T47D (cell line): ENCODE data around the gene F12.
"Not testable (repeated sequence)": the region's sequence is repeated elsewhere in the genome, so short reads cannot be mapped to it uniquely, and the experiment has no call there.

ENCODE experiments used
- DNase-seq, 2 experiments: peaks; one replicate each; pipeline versions ENCODE4 v3.0.0 to v3.0.0-alpha.2; 2011 to 2012; ENCODE audit warnings: low read depth in 1 of 2, low spot score in 1 of 2
- JUND ChIP-seq: IDR thresholded peaks from 2 replicates; pipeline ENCODE4 v1.6.1; 2012; ENCODE audit warnings: low read depth
- in situ Hi-C: cut with HindIII; loops from 2 replicates; pipeline ENCODE4 v1.10.0; 2016; ENCODE audit warnings: low sequenced_read_pairs, low pct_unique_long_range_greater_than_20kb

The F12 gene

GRCh38 chr5:177376107-177376506, 33.3 kb downstream of the F12 start:
- in situ Hi-C loops = no loop called here
- no peak for TF ChIP-seq JUND
- no peak for DNase-seq

GRCh38 chr5:177375516-177375915, 33.8 kb downstream of the F12 start:
- DNase-seq, in situ Hi-C loops: not testable (repeated sequence)

GRCh38 chr5:177374211-177374610, 35.2 kb downstream of the F12 start:
- TF ChIP-seq JUND = no peak
- DNase-seq = no peak
- in situ Hi-C loops = no loop called here

- TF ChIP-seq JUND = no peak
- in situ Hi-C loops = no loop called here
- DNase-seq = peak in 1 of 2 experiments; percentile 55
Observed at GRCh38 chr5:177373806-177374205, 35.6 kb downstream of the F12 start.

- TF ChIP-seq JUND = no peak
- DNase-seq = no peak
- in situ Hi-C loops = no loop called here
Observed at GRCh38 chr5:177372910-177373309, 36.5 kb downstream of the F12 start.

GRCh38 chr5:177372034-177372896, 37.1 kb downstream of the F12 start:
- no peak for TF ChIP-seq JUND
- no peak for DNase-seq
- in situ Hi-C loops = no loop called here

- TF ChIP-seq JUND = no peak
- in situ Hi-C loops = no loop called here
- DNase-seq = no peak
Observed at GRCh38 chr5:177371120-177372033, 38.0 kb downstream of the F12 start.

GRCh38 chr5:177370488-177371119, 38.8 kb downstream of the F12 start:
- peak; percentile 88 to 96 for DNase-seq

GRCh38 chr5:177369645-177370440, 39.5 kb downstream of the F12 start:
- TF ChIP-seq JUND = no peak
- in situ Hi-C loops = no loop called here
- no peak for DNase-seq

More at GRCh38 chr5:177370488-177371119, 38.8 kb downstream of the F12 start:
- in situ Hi-C loops = no loop called here
- no peak for TF ChIP-seq JUND

GRCh38 chr5:177368869-177369644, 40.3 kb downstream of the F12 start:
- no peak for TF ChIP-seq JUND
- in situ Hi-C loops = no loop called here
- DNase-seq = peak; percentile 64 to 71
